PC-9 (cell line): ENCODE data around the gene XXYLT1. TPM values are rescaled to one million over a fixed set of nuclear protein-coding genes. Genes with fewer than 3 reads are reported as not detected.

Experiments
- BruUV-seq: library from RNA; stranded (reverse); fragments of 400-500 nt; replicated peaks from 2 replicates; lab custom pipeline; 2021; lab: Mats Ljungman, UMichigan
- CTCF ChIA-PET: fragments of 300-600 bp; sonication (Branson Sonifier 250); formaldehyde crosslinking; loops from one replicate; lab custom pipeline; 2022; ENCODE audit warnings: antibody characterized with exemption; lab: Charles Lee
- POLR2A ChIA-PET: fragments of 300-600 bp; sonication (Branson Sonifier 250); formaldehyde crosslinking; loops from one replicate; lab custom pipeline; 2022; ENCODE audit warnings: antibody characterized with exemption; ENCODE audit not compliant: unreplicated experiment; lab: Charles Lee
- DNase-seq, 2 experiments: peaks; one replicate each; pipeline versions ENCODE4 v3.0.0 to v3.0.0-alpha.2; 2015 to 2022; ENCODE audit warnings: mixed read lengths in 1 of 2
- H2AFZ ChIP-seq: fragments of 200-600 bp; sonication (generic); 2 replicates; pipeline ENCODE4 v1.8.1; 2017; ENCODE audit warnings: antibody characterized with exemption
- H3F3A ChIP-seq: fragments of 200-600 bp; sonication (generic); 2 replicates; pipeline ENCODE4 v1.8.1; 2017; ENCODE audit warnings: antibody characterized with exemption, mild to moderate bottlenecking, low read depth; ENCODE audit not compliant: insufficient read depth
- H3K27ac ChIP-seq: fragments of 200-600 bp; sonication (generic); 2 replicates; pipeline ENCODE4 v1.6.1; 2016; ENCODE audit warnings: mixed run types
- H3K27me3 ChIP-seq: fragments of 200-600 bp; sonication (generic); 2 replicates; pipeline ENCODE4 v1.6.1; 2016; ENCODE audit warnings: low read depth, mixed run types; ENCODE audit not compliant: insufficient read depth
- H3K36me3 ChIP-seq: fragments of 200-600 bp; sonication (generic); 2 replicates; pipeline ENCODE4 v1.6.1; 2016; ENCODE audit warnings: low read depth, mixed run types
- H3K4me1 ChIP-seq: fragments of 200-600 bp; sonication (generic); replicated peaks from 2 replicates; pipeline ENCODE4 v1.6.1; 2016; ENCODE audit warnings: mixed run types; ENCODE audit not compliant: insufficient read depth
- H3K4me2 ChIP-seq: fragments of 200-600 bp; sonication (generic); 2 replicates; pipeline ENCODE4 v1.6.1; 2017; ENCODE audit warnings: mixed run types
- H3K4me3 ChIP-seq: fragments of 200-600 bp; sonication (generic); 2 replicates; pipeline ENCODE4 v1.6.1; 2016; ENCODE audit warnings: mixed run types
- H3K79me2 ChIP-seq: fragments of 200-600 bp; sonication (generic); 2 replicates; pipeline ENCODE4 v1.6.1; 2017; ENCODE audit warnings: low read depth, mixed run types
- H3K9me2 ChIP-seq: fragments of 200-600 bp; sonication (generic); 2 replicates; pipeline ENCODE4 v1.8.1; 2017; ENCODE audit warnings: mild to moderate bottlenecking; ENCODE audit not compliant: insufficient read depth
- H3K9me3 ChIP-seq: fragments of 200-600 bp; sonication (generic); 2 replicates; pipeline ENCODE4 v1.8.1; 2016; ENCODE audit warnings: low read depth; ENCODE audit not compliant: insufficient read depth
- H4K20me1 ChIP-seq: fragments of 200-600 bp; sonication (generic); 2 replicates; pipeline ENCODE4 v1.8.1; 2017; ENCODE audit not compliant: insufficient read depth
- EZH2 ChIP-seq: fragments of 200-600 bp; sonication (generic); IDR thresholded peaks from 2 replicates; pipeline ENCODE4 v1.8.0; 2017; ENCODE audit warnings: antibody characterized with exemption, low read depth
- intact Hi-C: fragments of 100-400 bp; cut with micrococcal nuclease; formaldehyde crosslinking; loops from one replicate; pipeline ENCODE4 v1.10.0; 2022; ENCODE audit not compliant: unreplicated experiment
- total RNA-seq: library from RNA; stranded (reverse); gene quantifications from 2 replicates; pipeline ENCODE4 v1.2.3, GENCODE V29; 2021
- TF ChIP-seq, protein P1 (sequence below): fragments of 200-600 bp; sonication (generic); conservative IDR thresholded peaks from 2 replicates; pipeline ENCODE4 v1.6.1; 2017; ENCODE audit warnings: mixed run types, antibody characterized with exemption, mild to moderate bottlenecking, moderate library complexity

The XXYLT1 gene
- total RNA-seq, 1 experiment from 2014 or later: 13.3 TPM

DNA sequence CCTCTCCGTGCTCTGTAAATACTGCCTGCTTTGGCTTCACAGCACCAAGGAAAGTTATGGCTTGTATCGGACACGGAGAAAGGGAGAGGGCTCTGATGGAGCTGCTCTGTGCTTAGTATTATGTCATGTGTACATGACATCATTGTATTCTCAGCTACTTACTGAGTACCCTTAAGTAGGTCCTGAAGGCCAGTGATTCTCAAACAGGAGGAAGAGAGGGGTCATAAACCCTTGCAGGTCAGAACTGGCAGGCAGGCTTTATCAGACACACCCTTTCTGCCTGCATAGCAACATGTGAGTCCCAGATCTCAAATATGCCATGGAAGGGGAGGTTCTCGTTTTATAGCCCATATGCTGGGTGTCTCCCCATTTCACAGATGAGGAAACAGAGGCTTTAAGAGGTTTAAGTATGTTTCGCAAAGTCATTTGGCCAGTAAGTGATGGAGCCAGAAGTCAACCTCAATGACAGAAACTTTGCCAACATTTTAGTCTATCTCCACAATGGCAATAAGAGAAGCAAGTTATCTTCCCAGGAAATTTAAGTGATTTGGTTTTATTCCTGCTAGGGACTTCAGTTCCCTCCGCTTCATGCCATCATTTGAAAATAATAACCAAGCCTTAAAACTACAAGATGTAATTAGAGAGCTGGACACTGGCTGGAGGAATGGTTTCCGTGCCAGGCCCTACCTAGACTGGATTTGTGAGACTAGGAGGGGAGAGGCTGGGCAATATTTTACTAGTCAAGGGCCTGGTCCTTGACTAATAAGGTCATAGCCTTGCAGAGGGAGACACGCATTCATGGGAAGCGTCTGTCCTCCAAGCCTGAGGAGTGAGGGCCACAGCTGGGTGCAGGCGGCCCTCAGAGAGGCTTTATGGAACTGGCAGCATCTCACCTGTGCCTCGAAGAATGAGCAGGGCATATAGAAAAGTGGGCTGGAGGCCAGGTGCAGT lies 133.0 kb downstream of the XXYLT1 start:
- no peaks in the 10 kb centered on the region for H3K79me2 ChIP-seq
- no peak overlapping the region for H3K4me2 ChIP-seq
- H3K36me3 ChIP-seq: no peaks in the 10 kb centered on the region
- H3K27ac ChIP-seq: no peak overlapping the region
- intact Hi-C loops: no loop called here
- no peaks in the 10 kb centered on the region for H3F3A ChIP-seq
- no peaks in the 10 kb centered on the region for H3K9me2 ChIP-seq
- no peaks in the 10 kb centered on the region for H3K27me3 ChIP-seq
- ChIA-PET CTCF (interaction anchor here (0.6 to 0.7 kb wide), 2 partner anchors 157 to 478 kb away, joined by 3 to 18 read pairs; no protein-coding TSS in a partner anchor), POLR2A (interaction anchor here (0.6 kb wide), 1 partner anchor 610 kb away, joined by 17 read pairs; no protein-coding TSS in a partner anchor)
- no peaks in the 10 kb centered on the region for H4K20me1 ChIP-seq
- TF ChIP-seq, protein P1, sequence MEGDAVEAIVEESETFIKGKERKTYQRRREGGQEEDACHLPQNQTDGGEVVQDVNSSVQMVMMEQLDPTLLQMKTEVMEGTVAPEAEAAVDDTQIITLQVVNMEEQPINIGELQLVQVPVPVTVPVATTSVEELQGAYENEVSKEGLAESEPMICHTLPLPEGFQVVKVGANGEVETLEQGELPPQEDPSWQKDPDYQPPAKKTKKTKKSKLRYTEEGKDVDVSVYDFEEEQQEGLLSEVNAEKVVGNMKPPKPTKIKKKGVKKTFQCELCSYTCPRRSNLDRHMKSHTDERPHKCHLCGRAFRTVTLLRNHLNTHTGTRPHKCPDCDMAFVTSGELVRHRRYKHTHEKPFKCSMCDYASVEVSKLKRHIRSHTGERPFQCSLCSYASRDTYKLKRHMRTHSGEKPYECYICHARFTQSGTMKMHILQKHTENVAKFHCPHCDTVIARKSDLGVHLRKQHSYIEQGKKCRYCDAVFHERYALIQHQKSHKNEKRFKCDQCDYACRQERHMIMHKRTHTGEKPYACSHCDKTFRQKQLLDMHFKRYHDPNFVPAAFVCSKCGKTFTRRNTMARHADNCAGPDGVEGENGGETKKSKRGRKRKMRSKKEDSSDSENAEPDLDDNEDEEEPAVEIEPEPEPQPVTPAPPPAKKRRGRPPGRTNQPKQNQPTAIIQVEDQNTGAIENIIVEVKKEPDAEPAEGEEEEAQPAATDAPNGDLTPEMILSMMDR: no peak
- no peak for TF ChIP-seq EZH2
- H3K4me3 ChIP-seq: no peak overlapping the region
- H3K4me1 ChIP-seq: 0 out of 2 replicates have a peak, but pooled peaks cover 4% of the 10 kb centered on the region
- no peak for DNase-seq
- H2AFZ ChIP-seq: no peak overlapping the region
- BruUV-seq: no TSS peak
- no peaks in the 10 kb centered on the region; the same call in 1 of the 2 replicates for H3K9me3 ChIP-seq

DNA sequence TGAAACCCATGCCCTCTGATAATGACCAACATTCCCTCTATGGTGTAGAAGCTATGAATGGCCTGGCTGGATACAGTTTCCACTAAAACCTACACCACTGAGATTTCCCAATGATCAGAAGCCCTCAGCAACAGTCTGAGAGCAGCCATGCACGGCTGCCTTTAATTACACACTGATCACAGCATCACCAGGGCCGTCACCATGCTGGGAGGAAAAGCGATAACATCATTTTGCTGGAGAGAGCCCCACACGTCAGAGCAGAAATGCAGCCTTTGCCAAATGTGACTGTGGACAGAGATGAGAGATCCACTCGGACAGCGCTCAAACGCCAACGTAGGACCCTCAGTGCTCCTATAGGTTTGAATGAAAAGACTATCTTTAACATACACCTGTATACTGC lies 135.0 kb downstream of the XXYLT1 start:
- intact Hi-C loops: no loop called here
- BruUV-seq: no TSS peak
- H3K9me2 ChIP-seq: no peaks in the 10 kb centered on the region

DNA sequence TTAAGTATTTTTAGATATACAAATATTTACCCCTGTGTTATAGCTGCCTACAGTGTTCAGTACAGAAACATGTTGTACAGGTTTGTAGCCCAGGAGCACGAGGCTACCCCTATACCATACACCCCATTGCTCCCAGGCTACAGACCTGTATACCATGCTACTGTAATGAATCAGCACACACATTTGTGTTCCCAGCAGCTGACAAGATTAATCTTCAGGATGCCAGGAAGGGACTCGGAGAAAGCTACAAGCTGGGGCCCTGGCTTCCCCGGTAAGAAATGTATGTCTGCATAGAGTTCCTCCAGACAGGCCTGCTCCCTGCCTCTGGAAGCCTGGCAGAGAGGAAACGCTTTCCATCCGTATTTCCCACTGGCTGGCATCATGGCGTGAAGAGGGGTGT lies 136.5 kb downstream of the XXYLT1 start:
- no peaks in the 10 kb centered on the region for H4K20me1 ChIP-seq
- ChIA-PET CTCF (no interaction called here), POLR2A (no interaction called here)
- no peaks in the 10 kb centered on the region for H3K9me2 ChIP-seq
- intact Hi-C loops: no loop called here
- no peak overlapping the region for H3K4me2 ChIP-seq
- no peak overlapping the region for H3K27ac ChIP-seq
- H2AFZ ChIP-seq: no peak overlapping the region
- H3K27me3 ChIP-seq: no peaks in the 10 kb centered on the region
- no peaks in the 10 kb centered on the region for H3K9me3 ChIP-seq
- H3K4me1 ChIP-seq: 0 out of 2 replicates have a peak, but pooled peaks cover under 1% of the 10 kb centered on the region
- BruUV-seq: no TSS peak
- no peaks in the 10 kb centered on the region for H3F3A ChIP-seq
- H3K36me3 ChIP-seq: no peaks in the 10 kb centered on the region
- no peak overlapping the region for H3K4me3 ChIP-seq
- no peaks in the 10 kb centered on the region for H3K79me2 ChIP-seq
- TF ChIP-seq, protein P1: no peak
- TF ChIP-seq EZH2: no peak
- no peak for DNase-seq

More for the DNA sequence above, 135.0 kb downstream of the XXYLT1 start:
- no peaks in the 10 kb centered on the region for H4K20me1 ChIP-seq
- H3K4me3 ChIP-seq: no peak overlapping the region
- H3K27ac ChIP-seq: no peak overlapping the region
- H3K79me2 ChIP-seq: no peaks in the 10 kb centered on the region
- no peak overlapping the region for H3K4me2 ChIP-seq
- H3K27me3 ChIP-seq: no peaks in the 10 kb centered on the region
- no peaks in the 10 kb centered on the region for H3K36me3 ChIP-seq
- 0 out of 2 replicates have a peak, but pooled peaks cover 4% of the 10 kb centered on the region for H3K4me1 ChIP-seq
- ChIA-PET CTCF (no interaction called here), POLR2A (no interaction called here)
- H3K9me3 ChIP-seq: no peaks in the 10 kb centered on the region; the same call in 1 of the 2 replicates
- H3F3A ChIP-seq: no peaks in the 10 kb centered on the region
- DNase-seq: no peak
- no peak overlapping the region for H2AFZ ChIP-seq
- no peak for TF ChIP-seq EZH2
- TF ChIP-seq, protein P1: no peak
